Gastrocnemius medialis (tissue), 4 donors: Measurements from ENCODE around the gene EEIG1. TPM values are rescaled to one million over a fixed set of nuclear protein-coding genes. Genes with fewer than 3 reads are reported as not detected.

ENCODE experiments used
- ATAC-seq, 2 donors: fragments of 150-250 bp; one replicate each; pipeline ENCODE4 v1.9.1; 2016
- DNase-seq, 2 donors: peaks; one replicate each; pipeline ENCODE4 v3.0.0-alpha.2; 2019
- H3K27ac ChIP-seq, 4 donors: fragments of 200-600 bp; sonication (generic); 1 replicate in 1 of 4; 2 replicates in 3 of 4; pipeline ENCODE4 v1.5.1; 2016 to 2018; ENCODE audit warnings: mild to moderate bottlenecking in 2 of 4, moderate library complexity in 1 of 4
- H3K27me3 ChIP-seq, 3 donors: fragments of 200-600 bp; sonication (generic) in 2 of 3; 1 replicate in 1 of 3; 2 replicates in 2 of 3; pipeline versions ENCODE4 v1.5.1 to v1.6.0; 2016 to 2019; ENCODE audit warnings: mild to moderate bottlenecking in 1 of 3, moderate library complexity in 1 of 3
- H3K36me3 ChIP-seq, 2 donors: fragments of 200-600 bp; sonication (generic) in 1 of 2; one replicate each; pipeline ENCODE4 v1.5.1; 2017 to 2018
- H3K4me1 ChIP-seq, 2 donors: fragments of 200-600 bp; sonication (generic) in 1 of 2; one replicate each; pipeline ENCODE4 v1.5.1; 2016 to 2017; ENCODE audit warnings: mild to moderate bottlenecking in 2 of 2
- H3K4me3 ChIP-seq, 4 donors: fragments of 200-600 bp; sonication (generic) in 3 of 4; 1 replicate in 1 of 4; 2 replicates in 3 of 4; pipeline ENCODE4 v1.5.1; 2016 to 2019; ENCODE audit warnings: mild to moderate bottlenecking in 2 of 4
- H3K9me3 ChIP-seq, 3 donors: fragments of 200-600 bp; sonication (generic) in 2 of 3; 1 replicate in 1 of 3; 2 replicates in 2 of 3; pipeline ENCODE4 v1.5.1; 2016 to 2019
- CTCF ChIP-seq, 5 experiments: fragments of 450-650 bp in 3 of 5; fragments of 200-600 bp in 2 of 5; sonication (generic) in 2 of 5; IDR thresholded peaks in 4 of 5; conservative IDR thresholded peaks in 1 of 5; 1 replicate in 4 of 5; 2 replicates in 1 of 5; pipeline ENCODE4 v1.5.1; 2016 to 2019; ENCODE audit warnings: antibody characterized with exemption in 5 of 5, mild to moderate bottlenecking in 3 of 5, moderate library complexity in 3 of 5
- POLR2A ChIP-seq, 2 donors: fragments of 450-650 bp; IDR thresholded peaks; one replicate each; pipeline ENCODE4 v1.6.1; 2017; ENCODE audit warnings: antibody characterized with exemption in 2 of 2, mild to moderate bottlenecking in 2 of 2, moderate library complexity in 2 of 2
- in situ Hi-C, 4 donors: fragments of 200-750 bp; cut with MboI; loops; one replicate each; pipeline versions ENCODE4 v1.15.0 to v1.8.0; 2017; ENCODE audit warnings: low sequenced_read_pairs in 4 of 4
- intact Hi-C: fragments of 100-400 bp; cut with DNase I; formaldehyde crosslinking; loops from one replicate; pipeline ENCODE4 v1.15.1; 2023; ENCODE audit warnings: low total_unique reads
- total RNA-seq, 4 donors: library from RNA; depleted of rRNA; stranded (reverse); fragments of >200 nt; gene quantifications; one replicate each; pipeline versions ENCODE4 v1.1.0 to v1.2.3, GENCODE V29; 2016

Gene EEIG1
- total RNA-seq, 4 donors from 2014 or later, result 1.8 to 4.5 (median 2.8) TPM

GRCh38 chr9:127983847-127984289 lies 3.1 kb upstream of the EEIG1 start:
- DNase-seq (no peak), ATAC-seq (no peak)
- TF ChIP-seq POLR2A (IDR thresholded peaks at IDR 0.05) (peak in 1 of 2 donors; percentile 9), CTCF (IDR thresholded peaks at IDR 0.05 in 4 of 5, conservative IDR thresholded peaks at IDR 0.05 in 1 of 5) (no peak)

GRCh38 chr9:127982912-127983311 lies 2.1 kb upstream of the EEIG1 start:
- H3K4me3 ChIP-seq, result no peak overlapping the region
- intact Hi-C loops (loop anchor here (5.0 kb wide), 1 partner anchor 114 kb away; no protein-coding TSS in a partner anchor), in situ Hi-C loops (no loop called here)
- ATAC-seq (no peak), DNase-seq (no peak)
- TF ChIP-seq CTCF (IDR thresholded peaks at IDR 0.05 in 4 of 5, conservative IDR thresholded peaks at IDR 0.05 in 1 of 5) (no peak), POLR2A (IDR thresholded peaks at IDR 0.05) (no peak)
- H3K36me3 ChIP-seq, result no peaks in the 10 kb centered on the region
- H3K27me3 ChIP-seq, result no peaks in the 10 kb centered on the region
- H3K27ac ChIP-seq, result peak overlapping the region; percentile 31 to 89 (median 44)
- H3K4me1 ChIP-seq, result peaks cover 37 to 38% of the 10 kb centered on the region in 2 donors
- H3K9me3 ChIP-seq, result no peaks in the 10 kb centered on the region

More at GRCh38 chr9:127983847-127984289, 3.1 kb upstream of the EEIG1 start:
- Histone ChIP-seq H3K27ac (peak overlapping the region in 3 of 4 donors; percentile 25 to 89 (median 58)), H3K9me3 (no peaks in the 10 kb centered on the region), H3K27me3 (no peaks in the 10 kb centered on the region), H3K36me3 (no peaks in the 10 kb centered on the region), H3K4me1 (peaks cover 28 to 32% of the 10 kb centered on the region in 2 donors), H3K4me3 (no peak overlapping the region)
- intact Hi-C loops, result loop anchor here (5.0 kb wide), 1 partner anchor 113 kb away; no protein-coding TSS in a partner anchor
- in situ Hi-C loops, result no loop called here

GRCh38 chr9:127981559-127982121 lies 851 bp upstream of the EEIG1 start:
- H3K27ac ChIP-seq, result peak overlapping the region; percentile 89 to 95 (median 92)
- peak overlapping the region; percentile 49 to 69 (median 65) for H3K4me3 ChIP-seq
- in situ Hi-C loops (no loop called here), intact Hi-C loops (loop anchor here (1.0 to 5.0 kb wide), 2 partner anchors 16 to 116 kb away; no protein-coding TSS in a partner anchor)
- TF ChIP-seq POLR2A (IDR thresholded peaks at IDR 0.05) (no peak), CTCF (IDR thresholded peaks at IDR 0.05 in 4 of 5, conservative IDR thresholded peaks at IDR 0.05 in 1 of 5) (no peak)
- H3K36me3 ChIP-seq, result no peaks in the 10 kb centered on the region
- peaks cover 39 to 45% of the 10 kb centered on the region in 2 donors for H3K4me1 ChIP-seq
- DNase-seq, result no peak
- H3K27me3 ChIP-seq, result no peaks in the 10 kb centered on the region
- H3K9me3 ChIP-seq, result no peaks in the 10 kb centered on the region
- peak; percentile 53 to 68 for ATAC-seq

GRCh38 chr9:127980060-127980705 lies 606 bp downstream of the EEIG1 start:
- peak overlapping the region; percentile 71 to 95 (median 88) for H3K27ac ChIP-seq
- DNase-seq, result no peak
- peak; percentile 48 to 54 for ATAC-seq
- H3K4me3 ChIP-seq, result peak overlapping the region; percentile 67 to 97 (median 78)
- intact Hi-C loops, result loop anchor here (5.0 kb wide), 1 partner anchor 117 kb away; no protein-coding TSS in a partner anchor
- no peaks in the 10 kb centered on the region for H3K9me3 ChIP-seq
- no peak for TF ChIP-seq POLR2A (IDR thresholded peaks at IDR 0.05)
- TF ChIP-seq CTCF (IDR thresholded peaks at IDR 0.05 in 4 of 5, conservative IDR thresholded peaks at IDR 0.05 in 1 of 5), result no peak
- in situ Hi-C loops, result no loop called here
- H3K36me3 ChIP-seq, result no peaks in the 10 kb centered on the region
- H3K27me3 ChIP-seq, result no peaks in the 10 kb centered on the region
- H3K4me1 ChIP-seq, result peaks cover 52 to 58% of the 10 kb centered on the region in 2 donors
